Measurements from ENCODE around the gene CDYL2. TPM values are rescaled to one million over a fixed set of nuclear protein-coding genes. Genes with fewer than 3 reads are reported as not detected.
"Not testable (repeated sequence)": the region's sequence is repeated elsewhere in the genome, so short reads cannot be mapped to it uniquely, and the experiment has no call there.

The CDYL2 gene
- total RNA-seq, result 9.4 TPM

- peak; percentile 71 to 72 for DNase-seq (ENCODE audit: low spot score in 2 of 2)
- no peak for FAIRE-seq
Observed at GRCh38 chr16:80804526-80805383, at the start of gene CDYL2. Gene CDYL2, minus strand, starts transcription at chr16:80804598. Its CDS starts 425 bp downstream, at chr16:80804173.

- DNase-seq (ENCODE audit: low spot score in 2 of 2), result no peak
- FAIRE-seq, result no peak
Observed at GRCh38 chr16:80852261-80852872, 48.0 kb upstream of the CDYL2 start.

GRCh38 chr16:80851831-80852230 lies 47.4 kb upstream of the CDYL2 start:
- DNase-seq (ENCODE audit: low spot score in 2 of 2) (no peak), FAIRE-seq (no peak)

GRCh38 chr16:80850757-80851156 lies 46.4 kb upstream of the CDYL2 start:
- DNase-seq (ENCODE audit: low spot score in 2 of 2), result no peak
- no peak for FAIRE-seq

GRCh38 chr16:80848862-80849261 lies 44.5 kb upstream of the CDYL2 start:
- no peak for FAIRE-seq
- DNase-seq (ENCODE audit: low spot score in 2 of 2), result no peak

- FAIRE-seq, result no peak
- no peak for DNase-seq (ENCODE audit: low spot score in 2 of 2)
Observed at GRCh38 chr16:80846680-80847079, 42.3 kb upstream of the CDYL2 start.

- DNase-seq (ENCODE audit: low spot score in 2 of 2) (no peak), FAIRE-seq (no peak)
Observed at GRCh38 chr16:80846275-80846674, 41.9 kb upstream of the CDYL2 start.

- DNase-seq (ENCODE audit: low spot score in 2 of 2) (no peak), FAIRE-seq (no peak)
Observed at GRCh38 chr16:80844395-80844794, 40.0 kb upstream of the CDYL2 start.

- FAIRE-seq (no peak), DNase-seq (ENCODE audit: low spot score in 2 of 2) (no peak)
Observed at GRCh38 chr16:80841231-80841630, 36.8 kb upstream of the CDYL2 start.

- no peak for DNase-seq (ENCODE audit: low spot score in 2 of 2)
Observed at GRCh38 chr16:80837533-80838147, 33.2 kb upstream of the CDYL2 start.

GRCh38 chr16:80836846-80837245 lies 32.4 kb upstream of the CDYL2 start:
- no peak for FAIRE-seq
- no peak for DNase-seq (ENCODE audit: low spot score in 2 of 2)

More at GRCh38 chr16:80837533-80838147, 33.2 kb upstream of the CDYL2 start:
- FAIRE-seq, result no peak

GRCh38 chr16:80836202-80836601 lies 31.8 kb upstream of the CDYL2 start:
- DNase-seq (ENCODE audit: low spot score in 2 of 2) (no peak), FAIRE-seq (no peak)

- DNase-seq (ENCODE audit: low spot score in 2 of 2), result no peak
- no peak for FAIRE-seq
Observed at GRCh38 chr16:80831039-80831438, 26.6 kb upstream of the CDYL2 start.

- no peak for DNase-seq (ENCODE audit: low spot score in 2 of 2)
- FAIRE-seq, result no peak
Observed at GRCh38 chr16:80828495-80828894, 24.1 kb upstream of the CDYL2 start.

GRCh38 chr16:80827007-80827406 lies 22.6 kb upstream of the CDYL2 start:
- DNase-seq (ENCODE audit: low spot score in 2 of 2) (no peak), FAIRE-seq (no peak)

GRCh38 chr16:80825365-80825758 lies 21.0 kb upstream of the CDYL2 start:
- FAIRE-seq (no peak), DNase-seq (ENCODE audit: low spot score in 2 of 2) (no peak)

GRCh38 chr16:80824623-80825364 lies 20.4 kb upstream of the CDYL2 start:
- DNase-seq (ENCODE audit: low spot score in 2 of 2) (no peak), FAIRE-seq (peak; percentile 24)

GRCh38 chr16:80819988-80820387 lies 15.6 kb upstream of the CDYL2 start:
- DNase-seq (ENCODE audit: low spot score in 2 of 2), result no peak

GRCh38 chr16:80816356-80816755 lies 12.0 kb upstream of the CDYL2 start:
- no peak for FAIRE-seq
- DNase-seq (ENCODE audit: low spot score in 2 of 2), result no peak

More at GRCh38 chr16:80819988-80820387, 15.6 kb upstream of the CDYL2 start:
- no peak for FAIRE-seq

- not testable (repeated sequence) for DNase-seq (ENCODE audit: low spot score in 2 of 2); FAIRE-seq
Observed at GRCh38 chr16:80815278-80815677, 10.9 kb upstream of the CDYL2 start.

- no peak for FAIRE-seq
- no peak for DNase-seq (ENCODE audit: low spot score in 2 of 2)
Observed at GRCh38 chr16:80812593-80812992, 8.2 kb upstream of the CDYL2 start.
